ENCODE measurements around the gene COCH.
"Not testable (repeated sequence)": the region's sequence is repeated elsewhere in the genome, so short reads cannot be mapped to it uniquely, and the experiment has no call there.

Gene COCH

GRCh38 chr14:30928462-30928861 is 54.1 kb downstream of the COCH start:
- no peak for DNase-seq (ENCODE audit: low spot score)

- not testable (repeated sequence) for DNase-seq (ENCODE audit: low spot score)
Measured at GRCh38 chr14:30933937-30934336, 59.6 kb downstream of the COCH start.

DNA sequence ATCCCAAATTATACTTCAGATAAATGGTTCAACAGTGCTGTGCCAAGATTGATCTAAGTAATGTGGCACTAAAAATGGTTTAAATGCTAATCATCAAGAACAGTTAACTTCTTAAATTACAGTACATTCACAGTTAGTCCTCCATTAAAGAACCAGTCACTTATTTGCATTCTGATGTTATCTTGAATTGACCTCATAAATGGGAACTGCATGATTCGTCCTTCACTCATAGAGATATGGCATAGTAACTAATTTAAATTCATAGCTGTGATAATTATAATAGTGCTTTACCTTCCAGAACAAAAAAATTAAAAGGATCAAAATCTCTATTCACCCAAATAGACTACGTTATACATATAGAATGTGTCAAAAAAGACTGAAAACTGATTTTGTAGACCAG is 61.1 kb downstream of the COCH start:
- no peak for DNase-seq (ENCODE audit: low spot score)

GRCh38 chr14:30938617-30939016 is 64.3 kb downstream of the COCH start:
- DNase-seq (ENCODE audit: low spot score) = no peak
